Effector CD4-positive, alpha-beta T cell (primary cell): ENCODE measurements around the gene SLC9A9.
A peak's percentile ranks its signal among the peaks of the same experiment; 100 is the strongest.
"Not testable (repeated sequence)": the region's sequence is repeated elsewhere in the genome, so short reads cannot be mapped to it uniquely, and the experiment has no call there.

ENCODE experiments used
- DNase-seq: peaks from one replicate; pipeline ENCODE4 v3.0.0-alpha.2; 2020
- total RNA-seq: gene quantifications from one replicate; lab custom pipeline; 2026; lab: John Stamatoyannopoulos, UW

The SLC9A9 gene
- 21.4 reads per million, percentile 48 among the genes with 10 or more reads in this experiment for total RNA-seq

DNA sequence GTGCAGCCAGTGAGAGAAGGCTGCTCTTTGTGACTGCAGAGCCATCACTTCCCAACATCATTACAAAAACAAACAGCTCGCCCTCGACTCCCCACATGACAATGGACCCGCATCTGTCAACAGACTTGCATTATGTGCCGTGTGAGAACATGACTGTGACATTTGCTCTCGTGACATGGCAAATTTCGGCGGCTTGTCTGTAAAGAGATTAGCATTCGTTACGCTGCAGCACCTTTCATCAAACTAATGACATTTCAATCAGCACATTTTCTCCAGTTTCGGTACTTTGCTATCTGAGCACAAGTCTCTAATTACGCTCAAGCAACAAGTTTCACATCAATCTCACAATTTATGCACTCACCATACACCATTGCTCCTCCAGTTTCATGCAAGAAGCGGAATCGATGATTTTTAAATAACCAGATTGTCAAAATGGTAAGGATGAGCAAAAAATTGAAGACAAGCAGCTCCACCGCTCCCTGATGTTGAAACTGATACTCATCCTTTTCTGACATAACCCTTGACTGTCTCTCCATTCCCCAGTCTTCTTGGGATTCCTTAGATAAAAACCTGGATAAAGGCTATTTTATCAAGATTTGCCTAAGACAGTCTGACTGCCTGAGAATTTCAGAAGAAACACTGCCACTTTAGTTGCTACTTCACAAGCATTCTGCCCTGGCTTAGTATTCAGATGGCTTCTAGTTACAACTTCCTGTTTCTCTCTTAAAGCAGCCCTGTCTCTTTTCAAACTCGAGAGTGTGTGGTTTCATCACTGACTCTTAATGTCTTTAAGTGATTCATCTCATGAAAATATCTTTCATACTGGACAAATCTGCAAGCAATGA is at the start of gene SLC9A9:
SLC9A9 (minus strand) TSS at position 682 of the 845 bp plus-strand sequence; CDS start at position 536, 146 bp downstream.
- DNase-seq, result peak; percentile 5

DNA sequence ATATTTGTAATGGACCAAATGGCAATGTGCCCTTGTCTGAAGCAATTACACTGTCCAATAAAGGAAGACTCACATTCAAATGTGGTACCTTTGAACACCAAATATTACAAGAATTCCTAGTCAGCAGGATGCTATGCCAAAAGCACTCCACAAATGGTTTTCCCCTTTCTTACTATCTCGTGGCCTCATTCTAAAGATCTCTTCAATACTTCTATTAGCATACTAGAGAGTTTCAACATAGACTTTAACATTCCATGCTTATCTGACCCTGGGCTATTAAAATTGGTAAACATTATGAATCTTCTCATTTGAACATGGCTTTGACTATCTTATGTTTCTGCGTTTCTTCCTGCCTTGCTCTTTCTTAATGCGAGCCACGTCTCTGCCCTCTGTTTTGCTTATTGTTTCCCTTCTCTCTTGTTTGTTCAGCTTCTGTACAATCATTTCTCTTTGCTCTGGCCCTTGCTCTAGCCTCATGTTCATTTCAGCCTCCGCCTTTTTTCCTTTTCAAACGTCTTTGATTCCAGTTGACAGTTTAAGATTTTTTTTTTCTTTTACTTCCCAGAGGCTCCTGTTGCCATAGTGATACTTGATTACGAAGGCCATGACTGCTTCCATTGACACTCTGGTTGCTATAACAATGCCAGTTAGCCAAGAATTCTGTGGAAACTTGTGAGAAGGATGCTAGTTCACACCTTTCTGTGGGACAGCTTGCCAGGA is 49.5 kb upstream of the SLC9A9 start:
- no peak for DNase-seq

DNA sequence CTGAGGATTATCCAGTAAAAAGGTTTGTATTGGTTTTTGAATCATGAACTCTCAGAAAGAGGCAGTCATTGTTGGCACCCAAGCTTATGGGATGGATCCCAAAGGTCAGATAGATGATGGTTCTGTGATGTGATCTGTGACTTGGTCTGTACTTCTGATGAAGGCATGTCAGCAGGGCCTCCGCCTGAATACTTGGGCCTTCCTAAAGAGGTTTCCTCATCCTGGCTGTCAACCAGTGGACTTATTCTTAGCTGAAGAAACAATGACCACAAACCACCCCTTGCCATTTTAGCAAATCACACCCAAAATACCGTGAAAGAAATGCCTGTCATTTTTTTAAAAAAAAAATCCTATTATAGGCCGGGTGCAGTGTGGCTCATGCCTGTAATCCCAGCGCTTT is 48.2 kb upstream of the SLC9A9 start:
- DNase-seq, result no peak

DNA sequence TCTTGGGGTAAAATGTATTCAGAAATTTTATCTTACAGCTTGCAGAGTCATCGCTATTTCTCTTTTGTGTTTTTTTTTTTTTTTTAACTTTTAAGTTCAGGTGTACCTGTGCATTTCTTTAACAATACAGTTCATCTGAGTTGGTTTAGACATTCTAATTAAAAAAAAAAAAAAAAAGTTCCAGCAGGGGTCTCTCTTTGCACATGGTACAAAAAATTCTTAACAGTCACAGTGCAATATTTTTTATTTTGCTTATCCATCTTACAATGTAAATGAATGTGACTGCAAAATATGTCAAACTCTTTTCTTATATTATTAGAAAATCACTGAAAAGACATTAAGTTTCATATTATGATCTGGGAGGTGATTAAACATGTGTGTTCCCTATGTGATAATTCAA is 47.5 kb upstream of the SLC9A9 start:
- DNase-seq, result no peak

DNA sequence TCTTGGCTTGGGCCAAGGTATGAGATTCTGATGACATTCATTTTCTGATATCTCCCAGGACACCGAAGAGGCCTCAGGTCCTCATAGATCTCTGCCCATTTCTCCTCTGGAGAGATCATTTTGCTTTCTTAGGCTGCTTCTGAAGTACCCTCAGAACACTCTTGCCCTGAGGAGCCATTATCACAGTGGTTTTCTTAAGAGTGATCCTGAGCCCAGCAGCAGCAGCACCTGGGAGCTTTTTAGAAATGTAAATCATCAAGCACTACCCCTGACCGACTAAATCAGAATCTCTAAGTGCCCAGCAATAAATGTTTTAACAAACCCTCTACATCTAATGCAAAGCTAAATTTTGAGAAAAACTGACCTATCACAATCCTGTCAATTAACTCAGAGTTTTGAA is 40.6 kb upstream of the SLC9A9 start:
- no peak for DNase-seq

DNA sequence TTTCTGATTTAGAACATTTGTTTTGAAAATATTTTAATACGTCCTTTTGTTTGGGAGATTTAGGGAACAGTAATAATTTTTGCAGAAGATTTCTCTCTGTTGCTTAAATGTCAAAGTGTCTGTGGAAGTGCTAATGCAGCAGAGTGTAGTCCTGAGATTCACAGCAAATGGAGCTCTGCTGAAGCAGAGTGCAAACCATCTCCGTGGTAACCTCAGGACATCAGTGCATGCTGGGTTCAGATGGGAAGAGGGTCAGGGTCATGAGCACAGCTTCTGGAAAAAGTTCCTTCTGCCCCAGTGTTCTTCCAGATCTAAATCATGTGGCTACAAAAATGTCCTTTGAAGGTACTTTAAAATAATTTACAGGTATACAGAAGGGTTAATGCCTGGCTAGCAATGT is 39.9 kb upstream of the SLC9A9 start:
- DNase-seq, result no peak

DNA sequence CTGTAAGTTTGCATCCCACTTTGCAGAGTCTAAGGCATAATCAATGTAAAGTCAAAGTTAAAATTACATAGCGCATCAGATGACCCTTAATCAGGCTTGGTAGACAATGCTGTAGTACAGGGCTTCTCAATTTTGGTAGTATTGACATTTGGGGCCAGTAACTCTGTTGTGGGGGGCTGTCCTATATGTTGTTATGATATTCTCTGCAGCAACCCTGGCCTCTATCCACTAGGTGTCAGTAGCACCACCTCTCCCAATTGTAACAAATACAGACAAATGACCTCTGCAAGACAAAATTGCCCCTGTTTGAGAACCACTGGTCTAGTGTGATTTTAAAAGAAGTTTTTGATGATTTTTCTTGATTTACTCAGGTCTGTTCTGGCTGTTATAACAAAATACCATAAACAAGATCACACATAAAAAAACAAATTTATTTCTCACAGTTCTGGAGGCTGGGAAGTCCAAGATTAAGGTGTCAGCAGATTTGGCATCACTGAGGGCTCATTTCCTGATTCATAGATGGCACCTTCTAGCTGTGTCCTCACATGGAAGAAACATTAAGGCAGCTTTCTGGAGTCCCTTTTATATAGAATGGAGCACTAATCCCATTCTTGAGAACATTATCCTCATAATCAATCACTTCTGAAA is 37.6 kb upstream of the SLC9A9 start:
- no peak for DNase-seq

DNA sequence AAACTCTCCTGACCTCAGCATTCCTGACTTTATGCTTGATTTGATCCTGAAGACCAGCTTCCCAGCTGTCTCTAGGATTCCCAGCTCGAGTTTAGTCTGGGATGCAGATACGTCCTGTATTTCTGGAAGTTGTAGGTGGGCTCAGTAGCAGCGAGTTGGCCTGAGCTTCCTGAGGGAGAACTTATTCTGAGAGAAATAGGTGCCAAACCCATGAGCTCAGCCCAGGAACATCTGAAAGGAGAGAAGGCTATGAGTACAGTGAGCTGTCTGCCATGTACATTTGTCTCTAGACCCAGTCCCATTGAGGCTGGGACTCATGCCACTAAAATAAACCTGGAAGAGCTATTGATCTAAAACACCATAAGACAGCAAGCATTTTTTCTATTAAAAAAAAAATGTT is 36.6 kb upstream of the SLC9A9 start:
- no peak for DNase-seq

DNA sequence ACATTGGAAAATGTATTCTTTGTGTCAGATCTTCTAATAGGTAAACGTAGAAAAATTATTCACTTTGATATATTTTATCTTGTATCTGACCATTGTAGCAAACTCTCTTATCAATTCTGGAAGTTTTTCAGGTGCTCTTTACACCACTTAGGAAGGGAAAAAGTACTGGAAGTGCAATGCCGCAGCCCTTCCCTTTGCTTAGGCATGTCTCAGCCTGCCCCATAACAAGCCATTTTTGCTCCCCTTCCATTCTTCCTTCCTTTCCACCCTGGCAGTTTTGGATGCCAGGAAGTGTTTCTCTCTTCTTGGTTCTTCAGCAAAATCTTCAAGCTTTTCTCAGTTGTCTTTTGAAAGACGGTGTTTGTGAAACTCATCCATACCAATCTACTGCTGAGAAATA is 34.9 kb upstream of the SLC9A9 start:
- no peak for DNase-seq

DNA sequence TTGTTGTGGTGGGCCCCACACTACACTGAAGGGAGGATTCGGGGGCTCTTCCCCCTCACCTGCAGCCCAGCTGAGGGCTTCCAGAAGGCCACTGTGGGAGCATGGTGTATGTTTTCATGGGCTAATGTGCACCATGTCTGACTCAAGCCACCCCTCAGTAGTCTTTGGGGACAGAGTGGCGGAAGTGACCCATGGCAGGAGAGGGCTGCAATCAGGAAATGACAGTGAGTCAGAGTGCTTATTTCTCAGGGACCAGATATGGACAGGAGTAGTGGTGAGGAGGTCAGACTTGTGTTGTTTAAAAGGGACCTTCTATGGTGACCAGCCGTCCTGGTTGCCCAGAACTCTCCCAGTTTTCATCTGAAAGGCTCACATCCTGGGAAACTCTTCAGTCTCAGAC is 32.8 kb upstream of the SLC9A9 start:
- DNase-seq, result no peak

DNA sequence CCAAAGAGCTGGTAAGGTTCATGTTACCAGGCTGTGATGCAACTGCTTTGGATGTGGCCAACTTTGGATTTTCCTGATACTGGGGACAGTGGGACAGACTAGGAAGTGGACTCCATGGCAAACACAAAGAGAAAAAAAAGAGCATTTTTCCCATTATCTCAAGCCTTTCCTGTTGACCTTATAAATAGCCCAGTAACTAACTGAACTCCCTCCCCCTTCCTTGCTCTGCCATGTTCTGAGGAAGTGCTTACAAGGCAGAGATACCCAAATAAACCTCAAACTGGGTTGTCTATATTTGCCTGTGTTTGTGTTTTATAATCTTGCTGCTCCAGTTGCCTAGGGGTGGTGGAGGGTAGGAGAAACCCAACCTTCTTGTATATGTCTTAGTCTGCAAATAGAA is 27.3 kb upstream of the SLC9A9 start:
- no peak for DNase-seq

DNA sequence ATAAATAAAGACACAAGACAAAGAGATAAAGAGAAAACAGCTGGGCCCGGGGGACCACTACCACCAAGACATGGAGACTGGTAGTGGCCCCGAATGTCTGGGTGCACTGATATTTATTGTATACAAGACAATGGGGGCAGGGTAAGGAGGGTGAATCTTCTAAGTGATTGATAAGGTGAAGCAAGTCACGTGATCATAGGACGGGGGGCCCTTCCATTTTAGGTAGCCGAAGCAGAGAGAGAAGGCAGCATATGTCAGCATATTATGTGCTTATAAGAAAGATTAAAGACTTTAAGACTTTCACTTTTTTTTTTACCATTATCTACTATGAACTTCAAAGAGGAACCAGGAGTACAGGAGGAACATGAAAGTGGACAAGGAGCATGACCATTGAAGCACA is 25.3 kb upstream of the SLC9A9 start:
- not testable (repeated sequence) for DNase-seq

DNA sequence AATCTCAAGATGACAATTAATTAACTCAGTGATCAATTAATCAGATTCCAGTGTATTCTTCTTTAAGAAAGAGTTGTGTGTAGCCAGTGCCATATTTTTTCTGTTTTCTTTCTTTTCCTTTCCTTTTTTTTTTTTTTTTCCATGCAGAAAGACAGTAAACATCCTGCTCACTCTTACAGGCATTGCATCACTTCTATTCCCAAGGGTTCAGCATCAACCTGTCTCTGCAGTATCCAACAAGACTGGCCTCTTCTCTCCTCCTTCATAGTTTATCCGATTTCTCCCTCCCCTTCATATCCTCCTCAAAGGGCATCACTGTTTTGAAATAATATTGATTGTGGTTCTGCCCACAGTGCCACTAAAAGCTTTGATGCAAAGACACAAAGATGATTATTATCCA is 17.0 kb upstream of the SLC9A9 start:
- no peak for DNase-seq

DNA sequence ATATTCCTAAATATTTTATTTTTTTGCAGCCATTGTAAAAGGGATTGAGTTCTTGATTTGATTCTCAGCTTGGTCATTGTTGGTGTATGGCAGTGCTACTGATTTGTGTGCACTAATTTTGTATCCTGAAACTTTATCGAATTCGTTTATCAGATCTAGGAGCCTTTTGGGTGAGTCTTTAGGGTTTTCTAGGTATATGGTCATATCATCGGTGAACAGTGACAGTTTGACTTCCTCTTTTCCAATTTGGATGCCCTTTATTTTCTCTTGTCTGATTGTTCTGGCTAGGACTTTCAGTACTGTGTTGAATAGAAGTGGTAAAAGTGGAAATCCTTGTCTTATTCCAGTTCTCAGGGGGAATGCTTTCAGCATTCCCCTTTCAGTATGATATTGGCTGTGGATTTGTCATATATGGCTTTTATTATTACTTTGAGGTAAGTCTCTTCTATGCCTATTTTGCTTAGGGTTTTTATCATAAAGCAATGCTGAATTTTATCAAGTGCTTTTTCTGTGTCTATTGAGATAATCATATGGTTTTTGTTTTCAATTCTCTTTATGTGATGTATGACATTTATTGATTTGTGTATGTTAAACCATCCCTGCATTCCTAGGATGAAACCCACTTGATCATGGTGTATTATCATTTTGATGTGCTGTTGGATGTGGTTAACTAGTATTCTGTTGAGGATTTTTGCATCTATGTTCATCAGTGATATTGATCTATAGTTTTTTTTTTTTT is 11.4 kb upstream of the SLC9A9 start:
- DNase-seq, result no peak

DNA sequence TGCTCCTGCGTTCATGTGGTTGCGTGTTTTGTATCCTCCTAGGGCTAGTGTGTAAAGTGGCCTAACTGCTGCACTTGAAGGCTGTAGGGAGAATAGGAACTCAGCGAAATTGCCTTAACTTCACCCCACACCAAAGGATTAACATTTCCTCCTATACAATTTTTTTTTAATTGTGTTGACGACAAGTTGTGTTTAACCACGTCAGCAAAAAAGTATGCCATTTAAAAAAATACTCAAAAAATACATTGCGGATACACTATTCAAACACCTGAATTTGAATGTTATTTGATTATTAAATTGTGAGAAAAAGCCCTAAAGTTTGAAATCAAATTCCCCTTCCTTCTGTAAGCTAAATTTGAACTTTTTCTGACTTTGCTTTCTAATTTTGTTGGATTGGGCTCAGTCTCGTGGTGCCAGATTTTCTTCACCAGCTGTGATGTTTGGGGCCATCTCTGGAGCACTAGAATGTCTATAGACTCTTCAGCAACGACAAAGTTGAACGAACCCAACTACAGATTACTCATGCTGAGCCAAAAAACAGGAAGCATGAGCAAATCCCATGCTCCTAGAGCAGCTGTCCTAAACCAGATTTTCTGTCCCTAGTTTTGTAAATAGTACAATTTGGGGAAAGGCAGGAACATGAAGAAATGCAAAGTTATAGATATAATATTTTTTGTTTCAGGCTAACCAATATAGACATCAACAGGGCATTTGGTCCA is 8.1 kb upstream of the SLC9A9 start:
- no peak for DNase-seq

DNA sequence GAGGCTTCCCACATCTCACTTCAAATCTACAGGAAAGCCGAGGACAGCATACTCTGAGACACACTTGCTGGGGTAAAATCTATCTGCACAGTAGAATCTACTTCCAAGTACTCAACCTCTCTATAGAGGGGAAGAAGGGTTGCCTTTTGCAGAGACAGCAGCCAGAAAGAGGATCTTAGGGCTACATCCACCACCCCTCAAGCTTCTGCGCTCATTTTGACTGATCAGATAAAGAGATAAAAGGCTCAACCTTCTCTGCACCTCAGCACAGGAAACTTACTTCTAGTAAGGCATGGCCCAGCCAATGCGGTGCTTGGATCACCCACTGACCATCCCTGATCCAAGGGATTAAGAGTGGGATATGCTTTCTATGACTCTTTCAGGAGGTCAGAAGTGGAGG is 6.9 kb upstream of the SLC9A9 start:
- no peak for DNase-seq

DNA sequence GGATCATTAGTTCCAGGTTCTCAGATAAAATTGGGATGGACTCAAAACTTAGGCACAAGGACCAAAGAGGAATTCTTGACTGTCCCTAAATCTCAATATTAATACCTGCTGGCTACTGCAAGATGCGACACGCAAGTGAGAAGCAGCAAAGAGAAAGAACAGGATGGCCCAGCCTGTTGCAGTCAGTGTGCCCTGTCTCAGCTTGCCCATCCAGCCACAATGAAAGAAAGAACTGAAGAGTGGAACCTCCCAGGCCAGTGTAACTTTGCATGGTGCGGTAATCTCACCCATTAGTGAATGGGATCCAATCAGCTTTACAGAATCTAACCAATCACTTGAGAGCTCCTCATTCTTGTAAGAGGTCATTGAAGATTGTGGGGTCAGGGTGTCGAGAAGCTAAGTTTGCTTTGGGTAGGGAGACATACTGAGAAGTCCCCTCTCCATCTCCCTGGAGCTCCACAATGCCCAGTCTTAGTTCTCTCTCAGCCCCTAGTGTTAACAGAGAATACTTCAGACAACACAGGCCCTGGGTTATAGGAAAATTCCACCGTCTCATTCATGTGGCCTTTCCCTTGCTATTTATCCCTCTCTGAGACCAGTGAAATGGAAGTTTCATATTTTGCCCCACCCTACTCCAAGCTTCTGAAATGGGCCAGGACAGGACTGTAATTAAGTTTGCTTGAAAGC is 3.2 kb upstream of the SLC9A9 start:
- DNase-seq, result no peak

DNA sequence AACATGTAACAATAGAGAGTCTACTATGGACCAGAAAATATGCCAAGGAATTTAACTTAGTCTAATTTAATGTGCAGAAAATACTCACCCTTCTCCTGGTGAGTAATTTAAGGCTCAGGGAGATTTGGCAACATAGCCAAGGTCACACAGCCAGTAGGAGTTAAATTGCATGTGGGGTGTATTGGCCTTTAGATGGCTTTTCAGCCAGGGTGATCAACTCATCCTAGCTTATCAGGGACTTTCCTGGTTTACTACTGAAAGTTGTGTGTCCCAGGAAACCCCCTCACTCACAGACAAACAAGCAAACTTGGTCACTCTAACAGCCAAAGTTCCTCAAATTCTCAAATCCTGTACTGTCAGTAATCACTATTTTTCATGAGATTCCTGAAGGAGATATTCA is 2.6 kb upstream of the SLC9A9 start:
- no peak for DNase-seq

DNA sequence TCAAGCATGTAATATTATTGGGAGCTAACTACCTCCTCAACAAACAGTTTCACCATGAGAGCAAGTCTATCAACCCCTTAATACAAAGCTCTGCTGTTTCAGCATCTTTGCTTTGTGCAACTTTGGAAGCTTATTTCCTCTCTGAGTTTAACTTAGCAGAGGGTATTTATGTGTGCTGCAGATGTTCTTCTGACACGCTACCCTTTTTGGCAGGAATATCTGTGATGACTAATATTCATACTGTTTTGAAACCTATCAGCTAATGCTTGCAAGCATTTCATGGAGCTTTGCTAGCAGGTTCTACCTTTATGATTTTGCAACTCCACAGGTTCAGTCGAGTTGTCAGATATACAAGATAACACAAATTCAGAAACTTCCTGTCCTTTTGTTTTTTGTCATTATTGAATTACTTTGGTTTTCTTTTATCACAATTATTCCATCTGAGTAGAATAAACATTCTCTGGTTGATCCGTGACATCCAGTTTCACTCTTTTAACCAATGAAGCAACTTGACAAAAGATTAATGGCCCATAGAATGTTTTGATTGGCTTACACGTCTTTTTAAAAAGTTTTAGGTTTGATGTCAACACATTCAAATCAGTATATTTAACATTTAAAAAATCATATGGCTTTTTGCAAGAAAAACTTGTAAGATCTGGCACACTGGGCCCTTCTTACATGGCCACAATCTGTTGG is 1.7 kb upstream of the SLC9A9 start:
- DNase-seq, result no peak

DNA sequence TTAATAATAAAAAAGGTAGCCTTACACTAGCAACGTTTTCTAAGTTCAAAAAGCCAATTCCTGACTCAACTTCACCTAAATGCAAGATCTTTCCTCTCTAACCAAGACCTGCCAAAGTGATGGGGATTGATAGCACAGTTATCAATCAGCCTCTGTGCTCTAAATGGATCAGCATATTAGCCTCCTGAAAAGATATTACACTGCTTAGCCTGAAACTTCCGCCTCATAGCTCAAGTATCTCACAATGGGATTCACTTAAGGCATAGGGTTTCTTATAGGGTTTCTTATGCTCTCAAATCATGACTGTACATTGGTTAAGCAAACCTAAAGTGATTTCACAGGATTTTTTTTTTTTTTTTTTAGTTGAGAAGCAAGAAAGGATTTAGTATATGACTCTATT is 436 bp upstream of the SLC9A9 start:
- DNase-seq, result no peak

DNA sequence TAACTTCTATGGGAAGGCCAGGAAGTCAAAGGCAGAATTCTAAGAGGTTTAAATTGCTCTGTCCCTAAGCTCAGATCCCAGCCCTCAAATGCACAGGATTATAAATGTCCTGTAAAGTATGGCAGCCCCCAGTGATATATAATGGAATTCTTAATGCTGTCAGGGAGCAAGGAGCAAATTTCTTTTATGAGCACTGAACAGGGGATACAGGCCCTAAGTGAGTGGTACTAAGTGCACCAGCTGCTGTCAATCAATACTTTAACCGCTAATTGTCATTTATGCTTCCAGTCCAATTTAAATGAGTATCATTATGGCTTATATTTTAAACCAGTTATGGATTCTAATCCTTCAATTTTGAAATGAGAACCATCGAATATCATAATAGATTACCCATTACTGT is 4.7 kb downstream of the SLC9A9 start:
- DNase-seq, result no peak
